Inflammatory macrophage treated with lipopolysaccharide for 1 hour (primary cell): Measurements from ENCODE around the gene EPC1.
"Not testable (repeated sequence)": the region's sequence is repeated elsewhere in the genome, so short reads cannot be mapped to it uniquely, and the experiment has no call there.

Source experiments
- DNase-seq, 2 donors: peaks; one replicate each; pipeline ENCODE4 v3.0.0-alpha.2; 2020 to 2022

EPC1 gene

GRCh38 chr10:32229788-32230187 lies 117.2 kb downstream of the EPC1 start:
- not testable (repeated sequence) for DNase-seq

- DNase-seq, result no peak
Measured at GRCh38 chr10:32229170-32229569, 117.8 kb downstream of the EPC1 start.

GRCh38 chr10:32227802-32228201 lies 119.2 kb downstream of the EPC1 start:
- no peak for DNase-seq

- no peak for DNase-seq
Measured at GRCh38 chr10:32226624-32227023, 120.3 kb downstream of the EPC1 start.

- DNase-seq, result no peak
Measured at GRCh38 chr10:32225976-32226375, 121.0 kb downstream of the EPC1 start.

- not testable (repeated sequence) for DNase-seq
Measured at GRCh38 chr10:32222376-32222775, 124.6 kb downstream of the EPC1 start.

- DNase-seq, result not testable (repeated sequence)
Measured at GRCh38 chr10:32219156-32219555, 127.8 kb downstream of the EPC1 start.

GRCh38 chr10:32218206-32219044 lies 128.5 kb downstream of the EPC1 start:
- peak in 1 of 2 donors; percentile 12 for DNase-seq
